Fibroblast of lung (primary cell): ENCODE data around the gene PNPT1. TPM values are rescaled to one million over a fixed set of nuclear protein-coding genes. Genes with fewer than 3 reads are reported as not detected.

Source experiments
- DNase-seq, 2 donors: peaks; one replicate each; pipeline versions ENCODE4 v3.0.0 to v3.0.0-alpha.2; 2010; ENCODE audit warnings: low read depth in 2 of 2
- H2AFZ ChIP-seq: 2 replicates; pipeline ENCODE4 v1.5.1; 2012; ENCODE audit warnings: low read length, control low read depth, inconsistent platforms
- H3K27ac ChIP-seq: 2 replicates; pipeline ENCODE4 v1.5.1; 2011; ENCODE audit warnings: low read length, control low read depth; ENCODE audit not compliant: insufficient read depth
- H3K27me3 ChIP-seq: 2 replicates; pipeline ENCODE4 v1.5.1; 2011; ENCODE audit warnings: mild to moderate bottlenecking, low read length; ENCODE audit not compliant: control insufficient read depth, insufficient read depth
- H3K36me3 ChIP-seq: 2 replicates; pipeline ENCODE4 v1.5.1; 2011; ENCODE audit warnings: low read length; ENCODE audit not compliant: control insufficient read depth, insufficient read depth
- H3K4me1 ChIP-seq: 2 replicates; pipeline ENCODE4 v1.5.1; 2011; ENCODE audit warnings: low read length; ENCODE audit not compliant: control insufficient read depth, insufficient read depth; ENCODE audit errors: extremely low read depth
- H3K4me2 ChIP-seq: 2 replicates; pipeline ENCODE4 v1.5.1; 2011; ENCODE audit warnings: low read length, control low read depth; ENCODE audit not compliant: insufficient read depth; ENCODE audit errors: extremely low read depth
- H3K4me3 ChIP-seq, 4 experiments: fragments of 200-600 bp in 1 of 4; sonication (generic) in 1 of 4; replicated peaks in 1 of 4; 2 replicates each; pipeline ENCODE4 v1.5.1; 2011 to 2016; ENCODE audit warnings: low read length in 4 of 4, low read depth in 3 of 4, mild to moderate bottlenecking in 3 of 4, control low read depth in 2 of 4, inconsistent platforms in 1 of 4, mixed read lengths in 1 of 4; ENCODE audit not compliant: insufficient read depth in 1 of 4; ENCODE audit errors: control extremely low read depth in 1 of 4
- H3K79me2 ChIP-seq: 2 replicates; pipeline ENCODE4 v1.5.1; 2012; ENCODE audit warnings: mild to moderate bottlenecking, low read length, inconsistent platforms; ENCODE audit not compliant: control insufficient read depth, insufficient read depth
- H3K9ac ChIP-seq: 2 replicates; pipeline ENCODE4 v1.5.1; 2011; ENCODE audit warnings: mild to moderate bottlenecking, low read length, control low read depth; ENCODE audit not compliant: insufficient read depth
- H3K9me3 ChIP-seq: 2 replicates; pipeline ENCODE4 v1.5.1; 2012; ENCODE audit warnings: low read depth, low read length; ENCODE audit not compliant: control insufficient read depth, insufficient read depth
- H4K20me1 ChIP-seq: 2 replicates; pipeline ENCODE4 v1.5.1; 2011; ENCODE audit warnings: low read length; ENCODE audit not compliant: control insufficient read depth, insufficient read depth; ENCODE audit errors: extremely low read depth
- EZH2 ChIP-seq: IDR thresholded peaks from 2 replicates; pipeline ENCODE4 v1.5.1; 2012; ENCODE audit warnings: low read length, control low read depth, mild to moderate bottlenecking; ENCODE audit errors: missing control alignments
- polyA plus RNA-seq, 2 donors: library from polyadenylated mRNA; depleted of rRNA in 1 of 2; stranded (reverse) in 1 of 2; unstranded in 1 of 2; fragments of >200 nt; gene quantifications; 2 replicates each; pipeline ENCODE4 v1.2.1, GENCODE V29; 2011 to 2012; ENCODE audit warnings: missing spikeins in 1 of 2
- total RNA-seq: library from RNA; depleted of rRNA; stranded (reverse); fragments of >200 nt; gene quantifications from 2 replicates; pipeline ENCODE4 v1.2.1, GENCODE V29; 2014
- TF ChIP-seq, protein P1 (sequence below), 2 donors: IDR thresholded peaks in 1 of 2; conservative IDR thresholded peaks in 1 of 2; 1 replicate in 1 of 2; 2 replicates in 1 of 2; pipeline ENCODE4 v1.5.1; 2011 to 2012; ENCODE audit warnings: low read length in 2 of 2, control low read depth in 1 of 2, inconsistent platforms in 1 of 2, low read depth in 1 of 2, mild to moderate bottlenecking in 1 of 2

PNPT1 gene
- total and polyA plus RNA-seq, 2 donors (not counting 1 experiment from before 2014, with no cell fraction given), result 13.1 to 14.2 TPM

DNA sequence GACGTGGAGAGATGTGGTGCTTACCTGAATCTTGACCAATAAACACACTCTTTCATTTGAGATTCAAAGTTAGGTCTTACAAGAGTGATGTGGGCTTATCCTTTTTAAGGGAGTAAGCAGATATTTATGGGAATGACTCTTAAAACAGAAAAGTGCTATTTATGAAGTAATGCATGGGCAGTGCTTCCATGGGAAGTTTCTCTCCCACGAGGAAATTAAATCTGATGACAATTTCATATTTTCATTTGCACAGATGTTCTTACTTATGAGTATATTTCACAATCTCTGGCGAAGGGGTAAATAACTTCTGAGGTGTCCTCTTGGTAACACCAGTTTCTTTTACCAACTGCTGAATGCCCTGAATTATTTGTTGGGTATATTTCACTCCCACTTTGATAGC is 21.0 kb downstream of the PNPT1 start:
- Histone ChIP-seq H2AFZ (no peak overlapping the region), H4K20me1 (no peaks in the 10 kb centered on the region), H3K4me2 (no peak overlapping the region), H3K4me3 (no peak overlapping the region), H3K9ac (no peak overlapping the region), H3K36me3 (peaks cover 2% of the 10 kb centered on the region), H3K4me1 (no peaks in the 10 kb centered on the region), H3K27ac (no peak overlapping the region), H3K9me3 (no peaks in the 10 kb centered on the region), H3K27me3 (no peaks in the 10 kb centered on the region), H3K79me2 (no peaks in the 10 kb centered on the region)
- TF ChIP-seq, protein P1, sequence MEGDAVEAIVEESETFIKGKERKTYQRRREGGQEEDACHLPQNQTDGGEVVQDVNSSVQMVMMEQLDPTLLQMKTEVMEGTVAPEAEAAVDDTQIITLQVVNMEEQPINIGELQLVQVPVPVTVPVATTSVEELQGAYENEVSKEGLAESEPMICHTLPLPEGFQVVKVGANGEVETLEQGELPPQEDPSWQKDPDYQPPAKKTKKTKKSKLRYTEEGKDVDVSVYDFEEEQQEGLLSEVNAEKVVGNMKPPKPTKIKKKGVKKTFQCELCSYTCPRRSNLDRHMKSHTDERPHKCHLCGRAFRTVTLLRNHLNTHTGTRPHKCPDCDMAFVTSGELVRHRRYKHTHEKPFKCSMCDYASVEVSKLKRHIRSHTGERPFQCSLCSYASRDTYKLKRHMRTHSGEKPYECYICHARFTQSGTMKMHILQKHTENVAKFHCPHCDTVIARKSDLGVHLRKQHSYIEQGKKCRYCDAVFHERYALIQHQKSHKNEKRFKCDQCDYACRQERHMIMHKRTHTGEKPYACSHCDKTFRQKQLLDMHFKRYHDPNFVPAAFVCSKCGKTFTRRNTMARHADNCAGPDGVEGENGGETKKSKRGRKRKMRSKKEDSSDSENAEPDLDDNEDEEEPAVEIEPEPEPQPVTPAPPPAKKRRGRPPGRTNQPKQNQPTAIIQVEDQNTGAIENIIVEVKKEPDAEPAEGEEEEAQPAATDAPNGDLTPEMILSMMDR (conservative IDR thresholded peaks at IDR 0.05 in 1 of 2, IDR thresholded peaks at IDR 0.05 in 1 of 2; ENCODE audit: low read depth in 1 of 2, low read length in 2 of 2), result no peak
- TF ChIP-seq EZH2, result no peak
- peak in 1 of 2 donors; percentile 27 for DNase-seq

DNA sequence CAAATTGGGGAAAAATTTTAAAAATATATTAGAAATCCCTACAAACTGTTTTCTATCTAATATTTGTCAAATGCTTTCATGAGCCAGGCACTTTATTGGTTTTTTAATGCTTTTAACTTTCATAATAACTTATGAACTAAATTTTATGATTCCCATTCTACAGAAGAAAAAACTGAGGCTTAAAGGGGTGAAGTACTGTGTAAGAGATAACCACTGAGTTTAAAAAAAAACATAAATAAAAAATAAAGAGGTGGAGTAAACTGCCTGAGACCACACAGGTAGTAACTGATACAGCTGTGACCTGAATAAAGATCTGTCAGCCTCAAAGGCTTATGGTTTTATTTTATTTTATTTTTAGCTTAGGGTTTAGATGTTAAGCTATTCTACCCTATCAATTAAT is 24.7 kb downstream of the PNPT1 start:
- TF ChIP-seq, protein P1 (conservative IDR thresholded peaks at IDR 0.05 in 1 of 2, IDR thresholded peaks at IDR 0.05 in 1 of 2; ENCODE audit: low read depth in 1 of 2, low read length in 2 of 2), result no peak
- no peak for TF ChIP-seq EZH2

DNA sequence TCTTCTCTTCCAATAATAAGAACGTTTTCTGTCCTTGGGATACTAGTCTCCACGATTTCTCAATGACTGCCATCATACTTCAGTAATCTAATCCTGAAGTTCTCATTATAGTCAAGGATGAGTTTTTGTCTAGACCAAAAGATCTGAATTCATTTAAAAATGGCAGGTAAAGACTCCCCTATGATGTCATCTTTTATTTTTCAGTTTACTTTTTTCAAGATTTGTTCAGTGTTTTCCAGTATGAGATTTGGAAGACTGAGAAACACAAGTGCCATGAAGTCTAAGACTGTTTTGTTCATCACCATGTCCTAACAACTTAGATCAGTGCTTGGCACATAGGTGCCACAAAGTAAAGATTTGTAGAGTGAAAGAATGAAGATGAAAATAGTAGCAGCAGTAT is 40.4 kb downstream of the PNPT1 start:
- H2AFZ ChIP-seq, result no peak overlapping the region
- H3K36me3 ChIP-seq, result no peaks in the 10 kb centered on the region
- no peaks in the 10 kb centered on the region for H4K20me1 ChIP-seq
- no peak overlapping the region for H3K9ac ChIP-seq
- H3K4me3 ChIP-seq, result no peak overlapping the region
- no peaks in the 10 kb centered on the region for H3K9me3 ChIP-seq
- no peak for TF ChIP-seq EZH2
- TF ChIP-seq, protein P1 (conservative IDR thresholded peaks at IDR 0.05 in 1 of 2, IDR thresholded peaks at IDR 0.05 in 1 of 2; ENCODE audit: low read depth in 1 of 2, low read length in 2 of 2), result no peak
- no peaks in the 10 kb centered on the region for H3K79me2 ChIP-seq
- H3K4me1 ChIP-seq, result no peaks in the 10 kb centered on the region
- H3K27ac ChIP-seq, result no peak overlapping the region
- H3K27me3 ChIP-seq, result no peaks in the 10 kb centered on the region
- H3K4me2 ChIP-seq, result no peak overlapping the region
- DNase-seq, result no peak

More for the DNA sequence above, 24.7 kb downstream of the PNPT1 start:
- no peaks in the 10 kb centered on the region for H4K20me1 ChIP-seq
- no peak for DNase-seq
- H3K9me3 ChIP-seq, result no peaks in the 10 kb centered on the region
- H3K4me1 ChIP-seq, result no peaks in the 10 kb centered on the region
- no peaks in the 10 kb centered on the region for H3K79me2 ChIP-seq
- H3K36me3 ChIP-seq, result peaks cover 2% of the 10 kb centered on the region
- no peak overlapping the region for H3K9ac ChIP-seq
- no peak overlapping the region for H3K4me3 ChIP-seq
- H3K27me3 ChIP-seq, result no peaks in the 10 kb centered on the region
- no peak overlapping the region for H2AFZ ChIP-seq
- no peak overlapping the region for H3K27ac ChIP-seq
- no peak overlapping the region for H3K4me2 ChIP-seq
